ENCODE data around the gene SOX8.
"Not testable (repeated sequence)": the region's sequence is repeated elsewhere in the genome, so short reads cannot be mapped to it uniquely, and the experiment has no call there.

SOX8 gene

GRCh38 chr16:981695-982144 lies at the start of gene SOX8:
SOX8 (plus strand) TSS chr16:981770; CDS start chr16:981923, 153 bp downstream.
- DNase-seq: no peak

GRCh38 chr16:932831-933330 lies 48.7 kb upstream of the SOX8 start:
- DNase-seq: no peak

- DNase-seq: no peak
Measured at GRCh38 chr16:933581-933980, 48.0 kb upstream of the SOX8 start.

- DNase-seq: no peak
Measured at GRCh38 chr16:934178-934577, 47.4 kb upstream of the SOX8 start.

- DNase-seq: no peak
Measured at GRCh38 chr16:935684-936083, 45.9 kb upstream of the SOX8 start.

GRCh38 chr16:937311-937710 lies 44.3 kb upstream of the SOX8 start:
- no peak for DNase-seq

- no peak for DNase-seq
Measured at GRCh38 chr16:937723-938122, 43.8 kb upstream of the SOX8 start.

- DNase-seq: no peak
Measured at GRCh38 chr16:938136-938535, 43.4 kb upstream of the SOX8 start.

GRCh38 chr16:938752-939151 lies 42.8 kb upstream of the SOX8 start:
- DNase-seq: no peak

- DNase-seq: no peak
Measured at GRCh38 chr16:939311-939710, 42.3 kb upstream of the SOX8 start.

- DNase-seq: no peak
Measured at GRCh38 chr16:939941-940340, 41.6 kb upstream of the SOX8 start.

- DNase-seq: no peak
Measured at GRCh38 chr16:942436-943060, 39.0 kb upstream of the SOX8 start.

- no peak for DNase-seq
Measured at GRCh38 chr16:943971-944370, 37.6 kb upstream of the SOX8 start.

GRCh38 chr16:945271-946047 lies 36.1 kb upstream of the SOX8 start:
- DNase-seq: no peak

- no peak for DNase-seq
Measured at GRCh38 chr16:946048-946395, 35.5 kb upstream of the SOX8 start.

- no peak for DNase-seq
Measured at GRCh38 chr16:947255-947921, 34.2 kb upstream of the SOX8 start.

GRCh38 chr16:947922-948303 lies 33.7 kb upstream of the SOX8 start:
- DNase-seq: not testable (repeated sequence)

- not testable (repeated sequence) for DNase-seq
Measured at GRCh38 chr16:948767-949166, 32.8 kb upstream of the SOX8 start.

- DNase-seq: not testable (repeated sequence)
Measured at GRCh38 chr16:950733-951573, 30.6 kb upstream of the SOX8 start.

- no peak for DNase-seq
Measured at GRCh38 chr16:951660-952301, 29.8 kb upstream of the SOX8 start.

GRCh38 chr16:952321-952720 lies 29.2 kb upstream of the SOX8 start:
- no peak for DNase-seq

GRCh38 chr16:953818-954217 lies 27.8 kb upstream of the SOX8 start:
- not testable (repeated sequence) for DNase-seq
